HepG2 (cell line): ENCODE data around the gene LRRC8E. TPM values are rescaled to one million over a fixed set of nuclear protein-coding genes. Genes with fewer than 3 reads are reported as not detected.
A peak's percentile ranks its signal among the peaks of the same experiment; 100 is the strongest.

Source experiments
- GABPB1 ChIP-seq: IDR thresholded peaks from 2 replicates; pipeline ENCODE4 v1.6.1; 2016; ENCODE audit warnings: mild to moderate bottlenecking, missing genetic modification reagents, moderate library complexity, missing compliant biosample characterization
- GATAD2A ChIP-seq: IDR thresholded peaks from 2 replicates; pipeline ENCODE4 v1.6.1; 2016
- HDAC1 ChIP-seq: sonication (generic); formaldehyde crosslinking; IDR thresholded peaks from 2 replicates; pipeline ENCODE4 v1.5.1; 2020; ENCODE audit warnings: mild to moderate bottlenecking, missing genetic modification reagents
- KDM2A ChIP-seq: sonication (generic); formaldehyde crosslinking; IDR thresholded peaks from 2 replicates; pipeline ENCODE4 v1.4.0; 2020; ENCODE audit warnings: low read depth, missing genetic modification reagents, borderline replicate concordance
- KDM5B ChIP-seq: sonication (generic); formaldehyde crosslinking; IDR thresholded peaks from 2 replicates; pipeline ENCODE4 v1.4.0; 2020; ENCODE audit warnings: missing genetic modification reagents, mild to moderate bottlenecking, borderline replicate concordance
- NFYB ChIP-seq: sonication (generic); formaldehyde crosslinking; IDR thresholded peaks from 2 replicates; pipeline ENCODE4 v1.4.0; 2020; ENCODE audit warnings: missing genetic modification reagents
- NFYC ChIP-seq: IDR thresholded peaks from 2 replicates; pipeline ENCODE4 v1.6.1; 2016; ENCODE audit warnings: missing genetic modification reagents, missing compliant biosample characterization
- PCBP1 ChIP-seq: fragments of 200-400 bp; formaldehyde crosslinking; IDR thresholded peaks from 2 replicates; pipeline ENCODE4 v1.6.1; 2017; ENCODE audit warnings: mild to moderate bottlenecking, low read depth, low read length, borderline replicate concordance
- REL ChIP-seq: sonication (generic); formaldehyde crosslinking; conservative IDR thresholded peaks from 2 replicates; pipeline ENCODE4 v1.8.0; 2022; ENCODE audit warnings: mild to moderate bottlenecking, missing genetic modification reagents, moderate library complexity
- RNF2 ChIP-seq: fragments of 450-650 bp; conservative IDR thresholded peaks from 2 replicates; pipeline ENCODE4 v1.6.1; 2016; ENCODE audit warnings: low read depth
- SALL1 ChIP-seq: sonication (generic); formaldehyde crosslinking; IDR thresholded peaks from 2 replicates; pipeline ENCODE4 v1.8.0; 2022; ENCODE audit warnings: mild to moderate bottlenecking, missing genetic modification reagents
- SMARCE1 ChIP-seq: fragments of 450-650 bp; IDR thresholded peaks from 2 replicates; pipeline ENCODE4 v1.6.1; 2017; ENCODE audit warnings: borderline replicate concordance
- SP4 ChIP-seq: sonication (generic); formaldehyde crosslinking; IDR thresholded peaks from 2 replicates; pipeline ENCODE4 v1.8.1; 2023; ENCODE audit warnings: mild to moderate bottlenecking, missing genetic modification reagents
- TEAD3 ChIP-seq: optimal IDR thresholded peaks from 2 replicates; pipeline ENCODE3; 2016; ENCODE audit warnings: borderline replicate concordance
- THAP11 ChIP-seq: IDR thresholded peaks from 2 replicates; pipeline ENCODE4 v1.6.1; 2016; ENCODE audit warnings: missing biosample characterization, missing genetic modification reagents
- U2AF2 ChIP-seq: fragments of 200-400 bp; formaldehyde crosslinking; IDR thresholded peaks from 2 replicates; pipeline ENCODE4 v1.6.1; 2017; ENCODE audit warnings: low read depth, mild to moderate bottlenecking, low read length
- ZEB1 ChIP-seq: IDR thresholded peaks from 2 replicates; pipeline ENCODE4 v1.6.1; 2012; ENCODE audit warnings: mild to moderate bottlenecking, low read depth, inconsistent platforms; ENCODE audit not compliant: insufficient replicate concordance
- ZFP62 ChIP-seq: sonication (generic); formaldehyde crosslinking; IDR thresholded peaks from 2 replicates; pipeline ENCODE4 v1.4.0; 2020; ENCODE audit warnings: missing genetic modification reagents
- ZFP90 ChIP-seq: sonication (generic); formaldehyde crosslinking; IDR thresholded peaks from 2 replicates; pipeline ENCODE4 v1.8.0; 2022; ENCODE audit warnings: missing genetic modification reagents, mild to moderate bottlenecking, inconsistent platforms, borderline replicate concordance
- ZNF263 ChIP-seq: sonication (generic); formaldehyde crosslinking; IDR thresholded peaks from 2 replicates; pipeline ENCODE4 v1.4.0; 2020; ENCODE audit warnings: missing genetic modification reagents
- ZNF34 ChIP-seq: sonication (generic); formaldehyde crosslinking; IDR thresholded peaks from 2 replicates; pipeline ENCODE4 v1.4.0; 2020; ENCODE audit warnings: mild to moderate bottlenecking, missing genetic modification reagents, borderline replicate concordance
- ZNF44 ChIP-seq: sonication (generic); formaldehyde crosslinking; IDR thresholded peaks from 2 replicates; pipeline ENCODE4 v1.5.1; 2020; ENCODE audit warnings: mild to moderate bottlenecking, missing genetic modification reagents
- ZNF446 ChIP-seq: sonication (generic); formaldehyde crosslinking; IDR thresholded peaks from 2 replicates; pipeline ENCODE4 v1.5.0; 2020; ENCODE audit warnings: mild to moderate bottlenecking, missing genetic modification reagents
- ZNF570 ChIP-seq: sonication (generic); formaldehyde crosslinking; IDR thresholded peaks from 2 replicates; pipeline ENCODE4 v1.4.0; 2020; ENCODE audit warnings: mild to moderate bottlenecking, missing genetic modification reagents, borderline replicate concordance
- polyA plus RNA-seq, 8 experiments: library from polyadenylated mRNA; depleted of rRNA in 3 of 8; stranded (reverse) in 7 of 8; unstranded in 1 of 8; fragments of >200 nt; fragmentation: Illumina TruSeq in 4 of 8; extraction: Trizol in 4 of 8; gene quantifications; 2 replicates each; pipeline versions ENCODE4 v1.2.1 to v1.2.3, GENCODE V29; 2011 to 2016; ENCODE audit warnings: low read depth in 4 of 8, missing spikeins in 1 of 8, mixed read lengths in 1 of 8; ENCODE audit not compliant: insufficient read depth in 1 of 8
- total RNA-seq, 5 experiments: library from RNA; depleted of rRNA; stranded (reverse); fragments of >200 nt; fragmentation: Illumina TruSeq; extraction: Trizol; gene quantifications; 2 replicates each; pipeline ENCODE4 v1.2.3, GENCODE V29; 2016; ENCODE audit warnings: low read depth in 1 of 5
- TF ChIP-seq, protein P1 (sequence below): sonication (generic); formaldehyde crosslinking; IDR thresholded peaks from 2 replicates; pipeline ENCODE4 v1.5.0; 2020; ENCODE audit warnings: mild to moderate bottlenecking, missing genetic modification reagents
- TF ChIP-seq, protein P2 (sequence below): sonication (generic); formaldehyde crosslinking; IDR thresholded peaks from 2 replicates; pipeline ENCODE4; 2020; ENCODE audit warnings: missing genetic modification reagents, mild to moderate bottlenecking, borderline replicate concordance

Gene LRRC8E
- total and polyA plus RNA-seq, 2 of the 13 experiments (the other 11 are each of a cell fraction or from before 2014, with no cell fraction given): 8.0 to 10.3 TPM

GRCh38 chr19:7874076-7874896, 14.0 kb upstream of the LRRC8E start, which contains the start of gene PRR36 (continued):
- peak; percentile 85 for TF ChIP-seq NFYB (CRISPR knock-in tag)
- TF ChIP-seq, protein P1, sequence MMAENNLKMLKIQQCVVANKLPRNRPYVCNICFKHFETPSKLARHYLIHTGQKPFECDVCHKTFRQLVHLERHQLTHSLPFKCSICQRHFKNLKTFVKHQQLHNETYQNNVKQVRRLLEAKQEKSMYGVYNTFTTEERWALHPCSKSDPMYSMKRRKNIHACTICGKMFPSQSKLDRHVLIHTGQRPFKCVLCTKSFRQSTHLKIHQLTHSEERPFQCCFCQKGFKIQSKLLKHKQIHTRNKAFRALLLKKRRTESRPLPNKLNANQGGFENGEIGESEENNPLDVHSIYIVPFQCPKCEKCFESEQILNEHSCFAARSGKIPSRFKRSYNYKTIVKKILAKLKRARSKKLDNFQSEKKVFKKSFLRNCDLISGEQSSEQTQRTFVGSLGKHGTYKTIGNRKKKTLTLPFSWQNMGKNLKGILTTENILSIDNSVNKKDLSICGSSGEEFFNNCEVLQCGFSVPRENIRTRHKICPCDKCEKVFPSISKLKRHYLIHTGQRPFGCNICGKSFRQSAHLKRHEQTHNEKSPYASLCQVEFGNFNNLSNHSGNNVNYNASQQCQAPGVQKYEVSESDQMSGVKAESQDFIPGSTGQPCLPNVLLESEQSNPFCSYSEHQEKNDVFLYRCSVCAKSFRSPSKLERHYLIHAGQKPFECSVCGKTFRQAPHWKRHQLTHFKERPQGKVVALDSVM: peak; percentile 47; the same call in 1 of the 2 replicates
- TF ChIP-seq GATAD2A (CRISPR knock-in tag): no peak
- TF ChIP-seq, protein P2, sequence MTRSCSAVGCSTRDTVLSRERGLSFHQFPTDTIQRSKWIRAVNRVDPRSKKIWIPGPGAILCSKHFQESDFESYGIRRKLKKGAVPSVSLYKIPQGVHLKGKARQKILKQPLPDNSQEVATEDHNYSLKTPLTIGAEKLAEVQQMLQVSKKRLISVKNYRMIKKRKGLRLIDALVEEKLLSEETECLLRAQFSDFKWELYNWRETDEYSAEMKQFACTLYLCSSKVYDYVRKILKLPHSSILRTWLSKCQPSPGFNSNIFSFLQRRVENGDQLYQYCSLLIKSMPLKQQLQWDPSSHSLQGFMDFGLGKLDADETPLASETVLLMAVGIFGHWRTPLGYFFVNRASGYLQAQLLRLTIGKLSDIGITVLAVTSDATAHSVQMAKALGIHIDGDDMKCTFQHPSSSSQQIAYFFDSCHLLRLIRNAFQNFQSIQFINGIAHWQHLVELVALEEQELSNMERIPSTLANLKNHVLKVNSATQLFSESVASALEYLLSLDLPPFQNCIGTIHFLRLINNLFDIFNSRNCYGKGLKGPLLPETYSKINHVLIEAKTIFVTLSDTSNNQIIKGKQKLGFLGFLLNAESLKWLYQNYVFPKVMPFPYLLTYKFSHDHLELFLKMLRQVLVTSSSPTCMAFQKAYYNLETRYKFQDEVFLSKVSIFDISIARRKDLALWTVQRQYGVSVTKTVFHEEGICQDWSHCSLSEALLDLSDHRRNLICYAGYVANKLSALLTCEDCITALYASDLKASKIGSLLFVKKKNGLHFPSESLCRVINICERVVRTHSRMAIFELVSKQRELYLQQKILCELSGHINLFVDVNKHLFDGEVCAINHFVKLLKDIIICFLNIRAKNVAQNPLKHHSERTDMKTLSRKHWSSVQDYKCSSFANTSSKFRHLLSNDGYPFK: 0 out of 2 replicates have a peak, but pooled peaks have one; percentile 45
- TF ChIP-seq ZNF34 (CRISPR knock-in tag): no peak
- TF ChIP-seq NFYC (CRISPR knock-in tag): peak; percentile 84
- TF ChIP-seq TEAD3 (CRISPR knock-in tag): no peak
- peak; percentile 18; the same call in 1 of the 2 replicates for TF ChIP-seq ZNF44 (CRISPR knock-in tag)
- TF ChIP-seq U2AF2: no peak
- 0 out of 2 replicates have a peak, but pooled peaks have one; percentile 66 for TF ChIP-seq REL (CRISPR knock-in tag)
- TF ChIP-seq THAP11 (CRISPR knock-in tag): 0 out of 2 replicates have a peak, but pooled peaks have one; percentile 8
- TF ChIP-seq ZFP90 (CRISPR knock-in tag): 0 out of 2 replicates have a peak, but pooled peaks have one; percentile 21
- peak; percentile 16; the same call in 1 of the 2 replicates for TF ChIP-seq HDAC1 (CRISPR knock-in tag)
- 0 out of 2 replicates have a peak, but pooled peaks have one; percentile 41 for TF ChIP-seq PCBP1
- TF ChIP-seq SALL1 (CRISPR knock-in tag): peak; percentile 32; the same call in 1 of the 2 replicates
- TF ChIP-seq ZNF446 (CRISPR knock-in tag): peak; percentile 39; the same call in 1 of the 2 replicates
- no peak for TF ChIP-seq ZFP62 (CRISPR knock-in tag)
- no peak for TF ChIP-seq ZNF263 (CRISPR knock-in tag)
- no peak for TF ChIP-seq SMARCE1
- TF ChIP-seq GABPB1 (CRISPR knock-in tag): peak; percentile 34; the same call in 1 of the 2 replicates
- TF ChIP-seq SP4: peak; percentile 42; the same call in 1 of the 2 replicates
- peak; percentile 34; the same call in 1 of the 2 replicates for TF ChIP-seq KDM5B (CRISPR knock-in tag)
- TF ChIP-seq ZNF570 (CRISPR knock-in tag): no peak
- peak; percentile 52; the same call in 1 of the 2 replicates for TF ChIP-seq KDM2A (CRISPR knock-in tag)
- TF ChIP-seq ZEB1: peak; percentile 22
- no peak for TF ChIP-seq RNF2
